HepG2 (cell line): ENCODE results near the gene TOMM40L. TPM values are rescaled to one million over a fixed set of nuclear protein-coding genes. Genes with fewer than 3 reads are reported as not detected.
A peak's percentile ranks its signal among the peaks of the same experiment; 100 is the strongest.

Source experiments
- ERF ChIP-seq: IDR thresholded peaks from 2 replicates; pipeline ENCODE4 v1.6.1; 2018; ENCODE audit warnings: missing biosample characterization, missing genetic modification reagents
- FOXA3 ChIP-seq: IDR thresholded peaks from 2 replicates; pipeline ENCODE4 v1.6.1; 2016; ENCODE audit warnings: missing genetic modification reagents, missing compliant biosample characterization
- GABPB1 ChIP-seq: IDR thresholded peaks from 2 replicates; pipeline ENCODE4 v1.6.1; 2016; ENCODE audit warnings: mild to moderate bottlenecking, missing genetic modification reagents, moderate library complexity, missing compliant biosample characterization
- HBP1 ChIP-seq: IDR thresholded peaks from 2 replicates; pipeline ENCODE4 v1.6.1; 2016; ENCODE audit warnings: low read depth, control low read depth
- HINFP ChIP-seq: sonication (generic); formaldehyde crosslinking; IDR thresholded peaks from 2 replicates; pipeline ENCODE4 v1.4.0; 2020; ENCODE audit warnings: low read depth, mild to moderate bottlenecking, missing genetic modification reagents
- HNF1B ChIP-seq: sonication (generic); formaldehyde crosslinking; IDR thresholded peaks from 2 replicates; pipeline ENCODE4 v1.5.1; 2020; ENCODE audit warnings: mild to moderate bottlenecking, moderate library complexity, missing genetic modification reagents
- HOXA5 ChIP-seq: sonication (generic); formaldehyde crosslinking; IDR thresholded peaks from 2 replicates; pipeline ENCODE4 v1.4.0; 2020; ENCODE audit warnings: missing genetic modification reagents
- MEIS1 ChIP-seq: sonication (generic); formaldehyde crosslinking; IDR thresholded peaks from 2 replicates; pipeline ENCODE4 v1.9.0; 2021; ENCODE audit warnings: mild to moderate bottlenecking, missing genetic modification reagents, moderate library complexity, borderline replicate concordance
- PHF8 ChIP-seq: sonication (generic); formaldehyde crosslinking; IDR thresholded peaks from 2 replicates; pipeline ENCODE4 v1.5.0; 2020; ENCODE audit warnings: missing genetic modification reagents
- PTBP1 ChIP-seq: fragments of 200-400 bp; formaldehyde crosslinking; IDR thresholded peaks from 2 replicates; pipeline ENCODE4 v1.6.1; 2018; ENCODE audit warnings: low read length, low read depth; ENCODE audit not compliant: poor library complexity, severe bottlenecking
- SNAI1 ChIP-seq: sonication (generic); formaldehyde crosslinking; IDR thresholded peaks from 2 replicates; pipeline ENCODE4 v1.5.0; 2020; ENCODE audit warnings: mild to moderate bottlenecking, missing genetic modification reagents, borderline replicate concordance
- ZBTB25 ChIP-seq: IDR thresholded peaks from 2 replicates; pipeline ENCODE4 v1.6.1; 2018; ENCODE audit warnings: missing genetic modification reagents
- ZMYM4 ChIP-seq: sonication (generic); formaldehyde crosslinking; IDR thresholded peaks from 2 replicates; pipeline ENCODE4 v1.8.1; 2023; ENCODE audit warnings: mild to moderate bottlenecking, missing genetic modification reagents
- ZNF331 ChIP-seq: sonication (generic); formaldehyde crosslinking; IDR thresholded peaks from 2 replicates; pipeline ENCODE4 v1.4.0; 2020; ENCODE audit warnings: missing genetic modification reagents
- ZNF33A ChIP-seq: sonication (generic); formaldehyde crosslinking; IDR thresholded peaks from 2 replicates; pipeline ENCODE4 v1.5.1; 2020; ENCODE audit warnings: missing genetic modification reagents, mild to moderate bottlenecking, moderate library complexity, borderline replicate concordance
- ZNF350 ChIP-seq: sonication (generic); formaldehyde crosslinking; IDR thresholded peaks from 2 replicates; pipeline ENCODE4 v1.4.0; 2020; ENCODE audit warnings: mild to moderate bottlenecking, low read depth, missing genetic modification reagents, borderline replicate concordance
- ZNF607 ChIP-seq: sonication (generic); formaldehyde crosslinking; IDR thresholded peaks from 2 replicates; pipeline ENCODE4 v1.5.1; 2020; ENCODE audit warnings: missing genetic modification reagents, mild to moderate bottlenecking, borderline replicate concordance
- ZNF709 ChIP-seq: sonication (generic); formaldehyde crosslinking; IDR thresholded peaks from 2 replicates; pipeline ENCODE4 v1.5.0; 2020; ENCODE audit warnings: mild to moderate bottlenecking, missing genetic modification reagents
- polyA plus RNA-seq, 8 experiments: library from polyadenylated mRNA; depleted of rRNA in 3 of 8; stranded (reverse) in 7 of 8; unstranded in 1 of 8; fragments of >200 nt; fragmentation: Illumina TruSeq in 4 of 8; extraction: Trizol in 4 of 8; gene quantifications; 2 replicates each; pipeline versions ENCODE4 v1.2.1 to v1.2.3, GENCODE V29; 2011 to 2016; ENCODE audit warnings: low read depth in 4 of 8, missing spikeins in 1 of 8, mixed read lengths in 1 of 8; ENCODE audit not compliant: insufficient read depth in 1 of 8
- total RNA-seq, 5 experiments: library from RNA; depleted of rRNA; stranded (reverse); fragments of >200 nt; fragmentation: Illumina TruSeq; extraction: Trizol; gene quantifications; 2 replicates each; pipeline ENCODE4 v1.2.3, GENCODE V29; 2016; ENCODE audit warnings: low read depth in 1 of 5

The TOMM40L gene
- total and polyA plus RNA-seq, 2 of the 13 experiments (the other 11 are each of a cell fraction or from before 2014, with no cell fraction given) = 14.1 to 26.2 TPM

- TF ChIP-seq ZNF709 (CRISPR knock-in tag) (no peak), HNF1B (CRISPR knock-in tag) (peak; percentile 57; the same call in 1 of the 2 replicates), PHF8 (CRISPR knock-in tag) (peak; percentile 16; the same call in 1 of the 2 replicates), HINFP (0 out of 2 replicates have a peak, but pooled peaks have one; percentile 34), ZNF350 (CRISPR knock-in tag) (peak; percentile 34), MEIS1 (CRISPR knock-in tag) (peak; percentile 78; the same call in 1 of the 2 replicates), ZMYM4 (CRISPR knock-in tag) (peak; percentile 30; the same call in 1 of the 2 replicates), GABPB1 (CRISPR knock-in tag) (peak; percentile 50), PTBP1 (no peak), HBP1 (0 out of 2 replicates have a peak, but pooled peaks have one; percentile 50), ERF (CRISPR knock-in tag) (peak; percentile 42; the same call in 1 of the 2 replicates), FOXA3 (peak; percentile 15; the same call in 1 of the 2 replicates), HOXA5 (CRISPR knock-in tag) (0 out of 2 replicates have a peak, but pooled peaks have one; percentile 20), ZNF607 (no peak), ZNF331 (CRISPR knock-in tag) (0 out of 2 replicates have a peak, but pooled peaks have one; percentile 19), SNAI1 (0 out of 2 replicates have a peak, but pooled peaks have one; percentile 13), ZNF33A (CRISPR knock-in tag) (no peak), ZBTB25 (peak; percentile 53; the same call in 1 of the 2 replicates)
These were observed at the start of gene TOMM40L (continued) for GRCh38 chr1:161225534-161226319.
